Measurements from ENCODE around the gene PGM1. TPM values are rescaled to one million over a fixed set of nuclear protein-coding genes. Genes with fewer than 3 reads are reported as not detected.
A peak's percentile ranks its signal among the peaks of the same experiment; 100 is the strongest.

The PGM1 gene
- total and polyA plus RNA-seq, 2 of the 13 experiments (the other 11 are each of a cell fraction or from before 2014, with no cell fraction given), result 51.6 to 105 TPM

DNA sequence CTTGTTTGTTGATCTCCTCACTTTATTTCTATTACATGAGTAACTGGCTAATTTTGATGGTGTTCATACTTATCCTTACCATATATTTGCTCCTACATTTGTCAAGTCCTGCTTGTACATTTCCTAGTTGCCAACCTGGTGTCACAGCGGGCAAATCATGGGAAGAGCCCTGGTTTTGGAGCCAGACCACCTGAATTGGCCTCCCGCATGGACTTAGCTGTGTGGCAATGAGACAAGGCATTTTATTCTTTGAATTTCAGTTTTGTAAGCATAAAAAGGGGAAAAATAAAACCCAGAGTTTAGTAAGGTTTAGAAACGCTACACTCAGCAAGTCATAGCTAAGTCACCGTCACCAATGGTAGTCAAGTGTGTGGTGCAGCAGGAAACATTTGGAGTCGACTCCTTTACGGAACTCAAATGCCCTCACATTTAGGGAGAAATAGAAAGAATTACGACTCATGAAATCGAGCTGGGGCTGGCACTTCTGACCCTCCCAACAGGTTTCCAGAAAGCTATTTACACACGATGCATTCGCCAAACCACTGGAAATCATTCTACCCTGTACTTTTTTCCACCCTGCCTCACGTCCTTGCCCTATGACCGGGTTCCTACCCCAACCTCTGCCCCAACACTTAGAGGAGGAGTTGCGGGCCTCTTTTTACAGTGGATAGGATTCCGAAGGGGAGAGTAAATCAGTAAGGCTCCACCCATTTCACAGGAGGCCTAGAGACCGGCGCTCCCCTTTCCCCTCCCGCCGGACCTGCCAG, 492 bp upstream of the PGM1 start (continued):
- no peak for TF ChIP-seq HNF1B (CRISPR knock-in tag; IDR thresholded peaks at IDR 0.05)
- 0 out of 2 replicates have a peak, but pooled peaks have one; percentile 44 for TF ChIP-seq KDM1A (CRISPR knock-in tag; IDR thresholded peaks at IDR 0.05)
- TF ChIP-seq ZNF660 (CRISPR knock-in tag; IDR thresholded peaks at IDR 0.05; ENCODE audit: borderline replicate concordance, low read depth), result no peak
- TF ChIP-seq XBP1 (CRISPR knock-in tag; IDR thresholded peaks at IDR 0.05), result 0 out of 2 replicates have a peak, but pooled peaks have one; percentile 24
- TF ChIP-seq PPARG (CRISPR knock-in tag; conservative IDR thresholded peaks at IDR 0.05), result peak; percentile 85
- TF ChIP-seq, protein P1, sequence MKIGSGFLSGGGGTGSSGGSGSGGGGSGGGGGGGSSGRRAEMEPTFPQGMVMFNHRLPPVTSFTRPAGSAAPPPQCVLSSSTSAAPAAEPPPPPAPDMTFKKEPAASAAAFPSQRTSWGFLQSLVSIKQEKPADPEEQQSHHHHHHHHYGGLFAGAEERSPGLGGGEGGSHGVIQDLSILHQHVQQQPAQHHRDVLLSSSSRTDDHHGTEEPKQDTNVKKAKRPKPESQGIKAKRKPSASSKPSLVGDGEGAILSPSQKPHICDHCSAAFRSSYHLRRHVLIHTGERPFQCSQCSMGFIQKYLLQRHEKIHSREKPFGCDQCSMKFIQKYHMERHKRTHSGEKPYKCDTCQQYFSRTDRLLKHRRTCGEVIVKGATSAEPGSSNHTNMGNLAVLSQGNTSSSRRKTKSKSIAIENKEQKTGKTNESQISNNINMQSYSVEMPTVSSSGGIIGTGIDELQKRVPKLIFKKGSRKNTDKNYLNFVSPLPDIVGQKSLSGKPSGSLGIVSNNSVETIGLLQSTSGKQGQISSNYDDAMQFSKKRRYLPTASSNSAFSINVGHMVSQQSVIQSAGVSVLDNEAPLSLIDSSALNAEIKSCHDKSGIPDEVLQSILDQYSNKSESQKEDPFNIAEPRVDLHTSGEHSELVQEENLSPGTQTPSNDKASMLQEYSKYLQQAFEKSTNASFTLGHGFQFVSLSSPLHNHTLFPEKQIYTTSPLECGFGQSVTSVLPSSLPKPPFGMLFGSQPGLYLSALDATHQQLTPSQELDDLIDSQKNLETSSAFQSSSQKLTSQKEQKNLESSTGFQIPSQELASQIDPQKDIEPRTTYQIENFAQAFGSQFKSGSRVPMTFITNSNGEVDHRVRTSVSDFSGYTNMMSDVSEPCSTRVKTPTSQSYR (CRISPR knock-in tag; IDR thresholded peaks at IDR 0.05; ENCODE audit: borderline replicate concordance), result no peak
- 0 out of 2 replicates have a peak, but pooled peaks have one; percentile 75 for TF ChIP-seq ZBTB20 (CRISPR knock-in tag; IDR thresholded peaks at IDR 0.05; ENCODE audit: borderline replicate concordance, low read depth)
- TF ChIP-seq IRF9 (CRISPR knock-in tag; IDR thresholded peaks at IDR 0.05; ENCODE audit: borderline replicate concordance), result 0 out of 2 replicates have a peak, but pooled peaks have one; percentile 6
- peak; percentile 7; the same call in 1 of the 2 replicates for TF ChIP-seq ZC3H13 (CRISPR knock-in tag; IDR thresholded peaks at IDR 0.05)
- no peak for TF ChIP-seq ZNF546 (CRISPR knock-in tag; conservative IDR thresholded peaks at IDR 0.05)
- no peak for TF ChIP-seq NFIB (CRISPR knock-in tag; IDR thresholded peaks at IDR 0.05; ENCODE audit: borderline replicate concordance)
- TF ChIP-seq, protein P2, sequence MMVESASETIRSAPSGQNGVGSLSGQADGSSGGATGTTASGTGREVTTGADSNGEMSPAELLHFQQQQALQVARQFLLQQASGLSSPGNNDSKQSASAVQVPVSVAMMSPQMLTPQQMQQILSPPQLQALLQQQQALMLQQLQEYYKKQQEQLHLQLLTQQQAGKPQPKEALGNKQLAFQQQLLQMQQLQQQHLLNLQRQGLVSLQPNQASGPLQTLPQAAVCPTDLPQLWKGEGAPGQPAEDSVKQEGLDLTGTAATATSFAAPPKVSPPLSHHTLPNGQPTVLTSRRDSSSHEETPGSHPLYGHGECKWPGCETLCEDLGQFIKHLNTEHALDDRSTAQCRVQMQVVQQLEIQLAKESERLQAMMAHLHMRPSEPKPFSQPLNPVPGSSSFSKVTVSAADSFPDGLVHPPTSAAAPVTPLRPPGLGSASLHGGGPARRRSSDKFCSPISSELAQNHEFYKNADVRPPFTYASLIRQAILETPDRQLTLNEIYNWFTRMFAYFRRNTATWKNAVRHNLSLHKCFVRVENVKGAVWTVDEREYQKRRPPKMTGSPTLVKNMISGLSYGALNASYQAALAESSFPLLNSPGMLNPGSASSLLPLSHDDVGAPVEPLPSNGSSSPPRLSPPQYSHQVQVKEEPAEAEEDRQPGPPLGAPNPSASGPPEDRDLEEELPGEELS (CRISPR knock-in tag; IDR thresholded peaks at IDR 0.05), result peak; percentile 50; the same call in 1 of the 2 replicates
- TF ChIP-seq ZNF768 (CRISPR knock-in tag; IDR thresholded peaks at IDR 0.05), result no peak
- TF ChIP-seq, protein P3, sequence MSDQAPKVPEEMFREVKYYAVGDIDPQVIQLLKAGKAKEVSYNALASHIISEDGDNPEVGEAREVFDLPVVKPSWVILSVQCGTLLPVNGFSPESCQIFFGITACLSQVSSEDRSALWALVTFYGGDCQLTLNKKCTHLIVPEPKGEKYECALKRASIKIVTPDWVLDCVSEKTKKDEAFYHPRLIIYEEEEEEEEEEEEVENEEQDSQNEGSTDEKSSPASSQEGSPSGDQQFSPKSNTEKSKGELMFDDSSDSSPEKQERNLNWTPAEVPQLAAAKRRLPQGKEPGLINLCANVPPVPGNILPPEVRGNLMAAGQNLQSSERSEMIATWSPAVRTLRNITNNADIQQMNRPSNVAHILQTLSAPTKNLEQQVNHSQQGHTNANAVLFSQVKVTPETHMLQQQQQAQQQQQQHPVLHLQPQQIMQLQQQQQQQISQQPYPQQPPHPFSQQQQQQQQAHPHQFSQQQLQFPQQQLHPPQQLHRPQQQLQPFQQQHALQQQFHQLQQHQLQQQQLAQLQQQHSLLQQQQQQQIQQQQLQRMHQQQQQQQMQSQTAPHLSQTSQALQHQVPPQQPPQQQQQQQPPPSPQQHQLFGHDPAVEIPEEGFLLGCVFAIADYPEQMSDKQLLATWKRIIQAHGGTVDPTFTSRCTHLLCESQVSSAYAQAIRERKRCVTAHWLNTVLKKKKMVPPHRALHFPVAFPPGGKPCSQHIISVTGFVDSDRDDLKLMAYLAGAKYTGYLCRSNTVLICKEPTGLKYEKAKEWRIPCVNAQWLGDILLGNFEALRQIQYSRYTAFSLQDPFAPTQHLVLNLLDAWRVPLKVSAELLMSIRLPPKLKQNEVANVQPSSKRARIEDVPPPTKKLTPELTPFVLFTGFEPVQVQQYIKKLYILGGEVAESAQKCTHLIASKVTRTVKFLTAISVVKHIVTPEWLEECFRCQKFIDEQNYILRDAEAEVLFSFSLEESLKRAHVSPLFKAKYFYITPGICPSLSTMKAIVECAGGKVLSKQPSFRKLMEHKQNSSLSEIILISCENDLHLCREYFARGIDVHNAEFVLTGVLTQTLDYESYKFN (CRISPR knock-in tag; conservative IDR thresholded peaks at IDR 0.05), result peak; percentile 58
- TF ChIP-seq TFAP4 (IDR thresholded peaks at IDR 0.05; ENCODE audit: borderline replicate concordance, low read depth), result no peak

Measured in HepG2 (cell line).